Ascending aorta (tissue), 2 donors: ENCODE results near the gene INHBE. TPM values are rescaled to one million over a fixed set of nuclear protein-coding genes. Genes with fewer than 3 reads are reported as not detected.

Experiments
- DNase-seq, 2 donors: peaks; one replicate each; pipeline ENCODE4 v3.0.0-alpha.2; 2019; ENCODE audit warnings: low spot score in 2 of 2
- H3K27ac ChIP-seq, 2 donors: fragments of 200-600 bp; sonication (generic); one replicate each; pipeline ENCODE4 v1.5.1; 2016 to 2017; ENCODE audit warnings: mild to moderate bottlenecking in 1 of 2
- H3K27me3 ChIP-seq: fragments of 200-600 bp; sonication (generic); one replicate; pipeline ENCODE4 v1.5.1; 2017
- H3K36me3 ChIP-seq, 2 donors: fragments of 200-600 bp; sonication (generic); one replicate each; pipeline ENCODE4 v1.5.1; 2016
- H3K4me1 ChIP-seq, 2 donors: fragments of 200-600 bp; sonication (generic); one replicate each; pipeline ENCODE4 v1.5.1; 2016 to 2017; ENCODE audit warnings: mild to moderate bottlenecking in 1 of 2
- H3K4me3 ChIP-seq, 2 donors: fragments of 200-600 bp; sonication (generic); one replicate each; pipeline ENCODE4 v1.5.1; 2016 to 2017; ENCODE audit warnings: mild to moderate bottlenecking in 1 of 2
- H3K9me3 ChIP-seq, 2 donors: fragments of 200-600 bp; sonication (generic); one replicate each; pipeline ENCODE4 v1.5.1; 2016
- CTCF ChIP-seq, 3 experiments: fragments of 200-600 bp in 2 of 3; fragments of 450-650 bp in 1 of 3; sonication (generic) in 2 of 3; IDR thresholded peaks; one replicate each; pipeline ENCODE4 v1.5.1; 2016 to 2019; ENCODE audit warnings: antibody characterized with exemption in 3 of 3, mild to moderate bottlenecking in 1 of 3, moderate library complexity in 1 of 3
- intact Hi-C: fragments of 100-400 bp; cut with DNase I; formaldehyde crosslinking; loops from one replicate; pipeline ENCODE4 v1.15.1; 2023
- total RNA-seq: library from RNA; depleted of rRNA; stranded (reverse); fragments of >200 nt; gene quantifications from one replicate; pipeline ENCODE4 v1.1.0, GENCODE V29; 2016

Gene INHBE
- total RNA-seq, 1 donor from 2014 or later = not detected

DNA sequence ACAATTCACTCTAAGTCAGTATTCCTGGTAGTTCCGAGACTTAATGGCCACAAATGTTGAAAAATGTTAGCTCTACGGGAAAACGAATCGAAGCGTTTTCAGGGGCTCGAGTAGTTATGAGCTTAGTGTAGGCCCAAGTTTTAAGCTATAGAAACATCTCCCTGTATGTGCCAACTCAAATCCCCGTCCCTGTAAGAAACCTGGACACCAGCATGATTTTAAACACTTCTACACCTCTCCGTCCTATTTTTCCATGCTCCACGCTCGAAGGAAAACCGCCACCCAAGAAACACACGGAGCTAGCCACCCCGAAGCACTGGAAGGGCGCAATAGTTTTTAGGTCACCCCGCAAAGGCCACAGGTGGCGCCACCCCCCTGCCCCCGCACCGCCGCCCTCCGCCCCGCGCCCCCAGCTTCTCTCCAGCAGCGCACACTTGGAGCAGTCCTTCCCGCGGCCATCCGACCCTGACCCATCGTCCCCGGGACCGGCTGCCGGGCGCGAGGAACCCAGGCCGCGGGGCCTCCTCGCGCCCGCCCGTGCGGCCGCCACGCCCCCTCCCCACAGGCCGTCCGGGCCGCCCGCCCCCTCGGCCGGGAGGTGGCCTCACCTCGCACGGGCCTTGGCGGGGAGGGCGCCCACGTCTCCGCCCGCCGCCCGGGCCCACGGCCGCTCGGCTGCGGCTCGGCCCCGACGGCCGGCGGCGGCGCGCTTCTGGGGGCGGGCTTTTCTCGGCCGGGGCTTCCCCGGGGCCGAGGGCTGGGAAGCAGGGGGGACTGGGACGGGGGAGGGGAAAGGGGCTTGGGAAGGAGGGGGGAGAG, 24.8 kb upstream of the INHBE start:
- DNase-seq = peak in 1 of 2 donors; percentile 77

DNA sequence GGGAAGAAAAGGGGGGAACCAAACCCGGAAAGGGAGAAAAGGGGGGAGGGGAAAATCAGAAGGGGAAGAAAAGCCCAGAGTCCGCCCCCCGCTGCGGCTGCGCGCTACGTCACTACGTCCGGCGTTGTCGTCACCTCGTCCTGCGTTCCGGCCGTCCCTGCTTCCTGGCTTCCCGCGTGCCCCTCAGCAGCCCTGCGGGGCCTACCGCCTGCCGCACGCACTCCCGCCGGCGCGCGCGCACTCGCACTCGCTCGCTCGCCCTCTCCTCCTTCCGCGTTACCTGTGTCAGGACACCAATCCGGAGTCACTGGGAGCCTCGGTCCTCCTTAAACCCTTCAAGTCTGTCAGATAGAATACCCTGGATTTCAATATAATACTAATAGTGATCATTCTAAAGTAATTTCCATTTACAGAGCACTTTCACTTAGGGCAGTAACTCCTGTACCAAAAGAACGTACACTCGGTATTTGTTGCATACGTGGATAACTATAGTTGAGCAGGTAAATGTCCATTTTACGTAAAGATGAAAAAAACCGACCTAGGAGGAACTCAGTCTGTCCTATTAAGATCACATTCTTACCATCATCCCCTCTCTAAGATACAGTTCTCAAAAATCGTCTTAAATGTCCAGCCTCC, 24.1 kb upstream of the INHBE start, which contains the start of gene R3HDM2:
R3HDM2 (minus strand) TSS at position 113 of the 636 bp plus-strand sequence. CDS start 120,615 bp downstream, outside the sequence.
- Histone ChIP-seq H3K4me1 (peaks cover 6 to 7% of the 10 kb centered on the region in 2 donors), H3K4me3 (peak within 1 kb of the TSS; percentile 90 to 98), H3K36me3 (no peaks in the 10 kb centered on the region), H3K9me3 (no peaks in the 10 kb centered on the region), H3K27ac (peak within 1 kb of the TSS; percentile 94 to 100), H3K27me3 (no peaks in the 10 kb centered on the region)
- intact Hi-C loops = loop anchor here (1.0 kb wide), 1 partner anchor 21 kb away; no protein-coding TSS in a partner anchor
- peak; percentile 80 to 97 for DNase-seq
- no peak for TF ChIP-seq CTCF (IDR thresholded peaks at IDR 0.05)

More for the DNA sequence above, 24.8 kb upstream of the INHBE start:
- Histone ChIP-seq H3K4me1 (peaks cover 6 to 7% of the 10 kb centered on the region in 2 donors), H3K27ac (peak overlapping the region; percentile 94 to 100), H3K4me3 (peak overlapping the region; percentile 90 to 98), H3K27me3 (no peaks in the 10 kb centered on the region), H3K9me3 (no peaks in the 10 kb centered on the region), H3K36me3 (peaks cover 0 to 2% of the 10 kb centered on the region in 2 donors)
- intact Hi-C loops = loop anchor here (1.0 kb wide), 1 partner anchor 22 kb away; no protein-coding TSS in a partner anchor
- TF ChIP-seq CTCF (IDR thresholded peaks at IDR 0.05) = no peak

- Histone ChIP-seq H3K27ac (peak overlapping the region; percentile 94 to 100), H3K36me3 (no peaks in the 10 kb centered on the region), H3K4me3 (peak overlapping the region in 1 of 2 donors; percentile 98), H3K9me3 (no peaks in the 10 kb centered on the region), H3K27me3 (no peaks in the 10 kb centered on the region), H3K4me1 (peaks cover 6 to 7% of the 10 kb centered on the region in 2 donors)
- no peak for TF ChIP-seq CTCF (IDR thresholded peaks at IDR 0.05)
- intact Hi-C loops = no loop called here
- no peak for DNase-seq
Observed at GRCh38 chr12:57431654-57432188, 23.4 kb upstream of the INHBE start.

DNA sequence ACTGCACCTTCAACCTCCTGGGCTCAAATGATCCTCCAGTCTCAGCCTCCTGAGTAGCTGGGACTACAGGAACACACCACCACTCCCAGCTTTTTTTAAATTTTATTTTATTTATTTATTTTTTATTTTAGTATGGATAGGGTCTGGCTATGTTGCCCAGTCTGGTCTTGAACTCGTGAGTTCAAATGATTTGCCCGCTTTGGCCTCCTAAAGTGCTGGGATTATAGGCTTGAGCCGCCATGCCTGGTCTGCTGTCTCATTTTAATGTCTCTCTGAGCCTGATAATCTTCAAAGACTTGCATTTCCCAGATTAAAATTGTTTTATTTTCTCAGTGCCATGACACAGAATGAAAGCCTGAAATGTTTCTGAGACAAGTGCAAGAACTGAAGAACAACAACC, 21.7 kb upstream of the INHBE start:
- Histone ChIP-seq H3K9me3 (no peaks in the 10 kb centered on the region), H3K4me1 (peaks cover 6 to 7% of the 10 kb centered on the region in 2 donors), H3K27ac (no peak overlapping the region), H3K4me3 (no peak overlapping the region), H3K36me3 (no peaks in the 10 kb centered on the region), H3K27me3 (no peaks in the 10 kb centered on the region)
- no peak for TF ChIP-seq CTCF (IDR thresholded peaks at IDR 0.05)
- DNase-seq = no peak
- intact Hi-C loops = no loop called here

DNA sequence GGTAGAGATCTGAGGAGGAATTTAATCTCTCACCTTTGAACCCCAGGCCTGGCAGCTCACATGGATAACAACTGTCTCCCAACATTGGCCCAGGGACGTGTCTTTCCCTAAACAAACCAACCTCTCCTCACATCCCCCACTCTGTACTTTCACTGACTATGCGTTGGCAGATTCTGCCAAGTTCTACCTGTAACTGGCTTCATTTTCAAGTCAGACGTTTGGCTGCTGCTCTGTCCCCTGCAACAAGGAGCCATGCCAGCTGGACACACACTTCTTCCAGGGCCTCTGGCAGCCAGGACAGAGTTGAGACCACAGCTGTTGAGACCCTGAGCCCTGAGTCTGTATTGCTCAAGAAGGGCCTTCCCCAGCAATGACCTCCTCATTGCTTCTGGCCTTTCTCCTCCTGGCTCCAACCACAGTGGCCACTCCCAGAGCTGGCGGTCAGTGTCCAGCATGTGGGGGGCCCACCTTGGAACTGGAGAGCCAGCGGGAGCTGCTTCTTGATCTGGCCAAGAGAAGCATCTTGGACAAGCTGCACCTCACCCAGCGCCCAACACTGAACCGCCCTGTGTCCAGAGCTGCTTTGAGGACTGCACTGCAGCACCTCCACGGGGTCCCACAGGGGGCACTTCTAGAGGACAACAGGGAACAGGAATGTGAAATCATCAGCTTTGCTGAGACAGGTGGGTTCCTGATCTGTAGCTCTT, 20.4 kb upstream of the INHBE start, which contains the start of gene INHBC:
INHBC (plus strand) TSS at position 268 of the 707 bp plus-strand sequence; CDS start at position 371, 103 bp downstream.
- DNase-seq = no peak
- intact Hi-C loops = no loop called here

More for the DNA sequence above, 20.4 kb upstream of the INHBE start, which contains the start of gene INHBC:
- Histone ChIP-seq H3K27me3 (no peaks in the 10 kb centered on the region), H3K4me3 (no peak within 1 kb of the TSS), H3K4me1 (peaks cover under 1 to 6% of the 10 kb centered on the region in 2 donors), H3K36me3 (no peaks in the 10 kb centered on the region), H3K9me3 (no peaks in the 10 kb centered on the region), H3K27ac (no peak within 1 kb of the TSS)
- TF ChIP-seq CTCF (IDR thresholded peaks at IDR 0.05) = no peak
